ENCODE data around the gene PIWIL1.

PIWIL1 gene

GRCh38 chr12:130357241-130357640, 19.6 kb downstream of the PIWIL1 start:
- Histone ChIP-seq H3K4ac (ENCODE audit: low read depth, low read length) (no peak overlapping the region), H3K4me3 (ENCODE audit: low read length) (no peak overlapping the region), H4K8ac (ENCODE audit: low read depth, low read length) (no peak overlapping the region), H4K5ac (ENCODE audit: low read length) (no peak overlapping the region), H3K79me2 (ENCODE audit: control insufficient read depth, insufficient read depth, low read length) (no peaks in the 10 kb centered on the region), H3K9ac (ENCODE audit: low read length) (no peak overlapping the region), H2BK15ac (replicated peaks; ENCODE audit: low read depth) (no peak overlapping the region), H3K27ac (ENCODE audit: low read depth, low read length) (no peak overlapping the region), H2BK120ac (ENCODE audit: low read depth, low read length) (no peak overlapping the region), H3K27me3 (ENCODE audit: insufficient read depth, low read length, poor library complexity) (no peaks in the 10 kb centered on the region), H3K79me1 (ENCODE audit: low read length) (no peaks in the 10 kb centered on the region), H2BK5ac (ENCODE audit: low read length) (no peak overlapping the region), H3K23ac (ENCODE audit: low read length) (no peak overlapping the region), H3K4me2 (ENCODE audit: low read length) (no peak overlapping the region), H3K56ac (ENCODE audit: low read length) (no peak overlapping the region), H3K4me1 (ENCODE audit: control insufficient read depth, low read depth, low read length) (no peaks in the 10 kb centered on the region), H3K36me3 (ENCODE audit: control insufficient read depth, insufficient read depth, low read length) (no peaks in the 10 kb centered on the region), H3K18ac (ENCODE audit: low read length) (no peak overlapping the region), H2AK5ac (ENCODE audit: low read length) (no peak overlapping the region)
- no peak for DNase-seq
- no CpG with 5 or more reads among the region's 8 CpGs for WGBS (ENCODE audit: extremely low coverage, insufficient coverage, low lambda C conversion rate)

GRCh38 chr12:130357729-130358330, 20.1 kb downstream of the PIWIL1 start:
- DNase-seq: no peak
- no peak overlapping the region for H3K4me3 ChIP-seq (ENCODE audit: low read length)

DNA sequence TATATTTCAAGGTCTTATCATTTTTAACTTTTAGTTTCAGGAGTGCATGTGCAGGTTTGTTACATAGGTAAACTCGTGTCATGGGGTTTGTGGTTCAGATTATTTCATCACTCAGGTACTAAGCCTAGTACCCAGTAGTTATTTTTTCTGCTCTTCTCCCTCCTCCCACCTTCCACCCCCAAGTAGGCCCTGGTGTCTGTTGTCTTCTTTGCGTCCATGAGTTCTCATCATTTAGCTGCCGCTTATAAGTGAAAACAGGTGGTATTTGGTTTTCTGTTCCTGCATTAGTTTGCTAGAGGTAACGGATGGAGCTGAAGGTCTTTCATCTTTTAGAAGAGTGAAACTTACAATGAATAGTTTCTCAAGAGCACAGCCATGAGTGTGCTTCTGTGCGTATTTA, 24.4 kb downstream of the PIWIL1 start:
- Histone ChIP-seq H2BK5ac (ENCODE audit: low read length) (no peak overlapping the region), H3K4me2 (ENCODE audit: low read length) (no peak overlapping the region), H3K27ac (ENCODE audit: low read depth, low read length) (no peak overlapping the region), H3K23ac (ENCODE audit: low read length) (no peak overlapping the region), H3K4ac (ENCODE audit: low read depth, low read length) (no peak overlapping the region), H3K18ac (ENCODE audit: low read length) (no peak overlapping the region), H3K27me3 (ENCODE audit: insufficient read depth, low read length, poor library complexity) (no peaks in the 10 kb centered on the region), H3K9ac (ENCODE audit: low read length) (no peak overlapping the region), H2BK120ac (ENCODE audit: low read depth, low read length) (no peak overlapping the region), H2AK5ac (ENCODE audit: low read length) (no peak overlapping the region), H4K8ac (ENCODE audit: low read depth, low read length) (no peak overlapping the region), H3K36me3 (ENCODE audit: control insufficient read depth, insufficient read depth, low read length) (no peaks in the 10 kb centered on the region), H2BK15ac (replicated peaks; ENCODE audit: low read depth) (no peak overlapping the region), H3K79me2 (ENCODE audit: control insufficient read depth, insufficient read depth, low read length) (no peaks in the 10 kb centered on the region), H4K5ac (ENCODE audit: low read length) (no peak overlapping the region), H3K4me1 (ENCODE audit: control insufficient read depth, low read depth, low read length) (no peaks in the 10 kb centered on the region), H3K79me1 (ENCODE audit: low read length) (no peaks in the 10 kb centered on the region), H3K56ac (ENCODE audit: low read length) (no peak overlapping the region), H3K4me3 (ENCODE audit: low read length) (no peak overlapping the region)
- DNase-seq: no peak
- no CpG with 5 or more reads among the region's 5 CpGs for WGBS (ENCODE audit: extremely low coverage, insufficient coverage, low lambda C conversion rate)

More at GRCh38 chr12:130357729-130358330, 20.1 kb downstream of the PIWIL1 start:
- Histone ChIP-seq H3K79me1 (ENCODE audit: low read length) (no peaks in the 10 kb centered on the region), H3K4me1 (ENCODE audit: control insufficient read depth, low read depth, low read length) (no peaks in the 10 kb centered on the region), H4K8ac (ENCODE audit: low read depth, low read length) (no peak overlapping the region), H2BK120ac (ENCODE audit: low read depth, low read length) (no peak overlapping the region), H3K23ac (ENCODE audit: low read length) (no peak overlapping the region), H3K18ac (ENCODE audit: low read length) (no peak overlapping the region), H4K5ac (ENCODE audit: low read length) (no peak overlapping the region), H3K36me3 (ENCODE audit: control insufficient read depth, insufficient read depth, low read length) (no peaks in the 10 kb centered on the region), H3K4me2 (ENCODE audit: low read length) (no peak overlapping the region), H2BK5ac (ENCODE audit: low read length) (no peak overlapping the region), H3K27me3 (ENCODE audit: insufficient read depth, low read length, poor library complexity) (no peaks in the 10 kb centered on the region), H2BK15ac (replicated peaks; ENCODE audit: low read depth) (no peak overlapping the region), H3K56ac (ENCODE audit: low read length) (no peak overlapping the region), H3K79me2 (ENCODE audit: control insufficient read depth, insufficient read depth, low read length) (no peaks in the 10 kb centered on the region), H3K4ac (ENCODE audit: low read depth, low read length) (no peak overlapping the region), H3K9ac (ENCODE audit: low read length) (no peak overlapping the region), H3K27ac (ENCODE audit: low read depth, low read length) (no peak overlapping the region), H2AK5ac (ENCODE audit: low read length) (no peak overlapping the region)
- no CpG with 5 or more reads among the region's 14 CpGs for WGBS (ENCODE audit: extremely low coverage, insufficient coverage, low lambda C conversion rate)

DNA sequence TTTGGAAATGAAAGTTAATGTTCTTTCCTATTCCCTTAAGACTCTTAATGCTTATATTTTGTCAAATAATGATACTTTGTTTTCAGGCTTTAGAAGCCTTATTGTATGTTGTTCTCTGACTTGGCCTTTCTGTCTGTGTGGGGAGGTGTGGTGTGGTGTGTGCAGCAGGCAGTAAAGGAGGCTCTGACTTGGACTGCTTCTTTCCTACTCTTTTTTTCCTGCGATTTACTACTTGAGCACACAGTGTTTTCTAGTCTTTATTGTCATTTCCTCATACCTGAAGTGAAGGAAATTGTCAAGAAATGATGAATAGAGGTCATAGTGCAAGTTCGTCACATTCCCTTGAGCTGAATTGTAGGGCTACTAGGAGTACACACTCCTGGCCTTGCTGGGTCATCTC, 26.9 kb downstream of the PIWIL1 start:
- Histone ChIP-seq H3K27ac (ENCODE audit: low read depth, low read length) (no peak overlapping the region), H3K23ac (ENCODE audit: low read length) (no peak overlapping the region), H3K4me3 (ENCODE audit: low read length) (no peak overlapping the region), H3K27me3 (ENCODE audit: insufficient read depth, low read length, poor library complexity) (no peaks in the 10 kb centered on the region), H2BK15ac (replicated peaks; ENCODE audit: low read depth) (no peak overlapping the region), H3K4ac (ENCODE audit: low read depth, low read length) (no peak overlapping the region), H3K4me2 (ENCODE audit: low read length) (no peak overlapping the region), H2BK5ac (ENCODE audit: low read length) (no peak overlapping the region), H3K56ac (ENCODE audit: low read length) (no peak overlapping the region), H3K79me1 (ENCODE audit: low read length) (no peaks in the 10 kb centered on the region), H2BK120ac (ENCODE audit: low read depth, low read length) (no peak overlapping the region), H4K5ac (ENCODE audit: low read length) (no peak overlapping the region), H3K9ac (ENCODE audit: low read length) (no peak overlapping the region), H3K36me3 (ENCODE audit: control insufficient read depth, insufficient read depth, low read length) (no peaks in the 10 kb centered on the region), H3K18ac (ENCODE audit: low read length) (no peak overlapping the region), H2AK5ac (ENCODE audit: low read length) (no peak overlapping the region), H3K4me1 (ENCODE audit: control insufficient read depth, low read depth, low read length) (no peaks in the 10 kb centered on the region), H4K8ac (ENCODE audit: low read depth, low read length) (no peak overlapping the region), H3K79me2 (ENCODE audit: control insufficient read depth, insufficient read depth, low read length) (no peaks in the 10 kb centered on the region)
- WGBS (ENCODE audit: extremely low coverage, insufficient coverage, low lambda C conversion rate): no CpG with 5 or more reads among the region's 2 CpGs
- DNase-seq: no peak

- no peak overlapping the region for H3K4me3 ChIP-seq (ENCODE audit: low read length)
- no peak overlapping the region for H2BK5ac ChIP-seq (ENCODE audit: low read length)
- no CpG with 5 or more reads among the region's 7 CpGs for WGBS (ENCODE audit: extremely low coverage, insufficient coverage, low lambda C conversion rate)
- no peaks in the 10 kb centered on the region for H3K4me1 ChIP-seq (ENCODE audit: control insufficient read depth, low read depth, low read length)
- no peak overlapping the region for H3K27ac ChIP-seq (ENCODE audit: low read depth, low read length)
- H3K23ac ChIP-seq (ENCODE audit: low read length): no peak overlapping the region
- H3K79me1 ChIP-seq (ENCODE audit: low read length): no peaks in the 10 kb centered on the region
- no peak overlapping the region for H3K18ac ChIP-seq (ENCODE audit: low read length)
- H4K5ac ChIP-seq (ENCODE audit: low read length): no peak overlapping the region
- no peak overlapping the region for H2BK15ac ChIP-seq (replicated peaks; ENCODE audit: low read depth)
- no peak overlapping the region for H3K4ac ChIP-seq (ENCODE audit: low read depth, low read length)
- no peak overlapping the region for H2BK120ac ChIP-seq (ENCODE audit: low read depth, low read length)
- no peak overlapping the region for H4K8ac ChIP-seq (ENCODE audit: low read depth, low read length)
- no peaks in the 10 kb centered on the region for H3K79me2 ChIP-seq (ENCODE audit: control insufficient read depth, insufficient read depth, low read length)
- no peak overlapping the region for H2AK5ac ChIP-seq (ENCODE audit: low read length)
- H3K36me3 ChIP-seq (ENCODE audit: control insufficient read depth, insufficient read depth, low read length): no peaks in the 10 kb centered on the region
- no peak overlapping the region for H3K4me2 ChIP-seq (ENCODE audit: low read length)
- no peak for DNase-seq
- H3K9ac ChIP-seq (ENCODE audit: low read length): no peak overlapping the region
- no peaks in the 10 kb centered on the region for H3K27me3 ChIP-seq (ENCODE audit: insufficient read depth, low read length, poor library complexity)
- H3K56ac ChIP-seq (ENCODE audit: low read length): no peak overlapping the region
Observed at GRCh38 chr12:130366159-130366558, 28.5 kb downstream of the PIWIL1 start.

- no peak overlapping the region for H2BK15ac ChIP-seq (replicated peaks; ENCODE audit: low read depth)
- no peak overlapping the region for H2AK5ac ChIP-seq (ENCODE audit: low read length)
- H3K27me3 ChIP-seq (ENCODE audit: insufficient read depth, low read length, poor library complexity): no peaks in the 10 kb centered on the region
- no peaks in the 10 kb centered on the region for H3K4me1 ChIP-seq (ENCODE audit: control insufficient read depth, low read depth, low read length)
- H3K27ac ChIP-seq (ENCODE audit: low read depth, low read length): no peak overlapping the region
- no peak overlapping the region for H2BK120ac ChIP-seq (ENCODE audit: low read depth, low read length)
- no peak overlapping the region for H3K56ac ChIP-seq (ENCODE audit: low read length)
- no peaks in the 10 kb centered on the region for H3K36me3 ChIP-seq (ENCODE audit: control insufficient read depth, insufficient read depth, low read length)
- no peaks in the 10 kb centered on the region for H3K79me1 ChIP-seq (ENCODE audit: low read length)
- H3K4me2 ChIP-seq (ENCODE audit: low read length): no peak overlapping the region
- no peak overlapping the region for H4K8ac ChIP-seq (ENCODE audit: low read depth, low read length)
- DNase-seq: no peak
- H3K4me3 ChIP-seq (ENCODE audit: low read length): no peak overlapping the region
- H3K79me2 ChIP-seq (ENCODE audit: control insufficient read depth, insufficient read depth, low read length): no peaks in the 10 kb centered on the region
- no peak overlapping the region for H3K9ac ChIP-seq (ENCODE audit: low read length)
- H3K4ac ChIP-seq (ENCODE audit: low read depth, low read length): no peak overlapping the region
- no peak overlapping the region for H3K18ac ChIP-seq (ENCODE audit: low read length)
- H3K23ac ChIP-seq (ENCODE audit: low read length): no peak overlapping the region
- H2BK5ac ChIP-seq (ENCODE audit: low read length): no peak overlapping the region
- WGBS (ENCODE audit: extremely low coverage, insufficient coverage, low lambda C conversion rate): no CpG with 5 or more reads among the region's 2 CpGs
- no peak overlapping the region for H4K5ac ChIP-seq (ENCODE audit: low read length)
Observed at GRCh38 chr12:130367003-130367402, 29.3 kb downstream of the PIWIL1 start.

All from mesendoderm (in vitro differentiated cells).